Suprapubic skin (tissue), 3 donors: ENCODE results near the gene TRAF3.

ENCODE experiments used
- CTCF ChIP-seq, 2 donors: fragments of 200-600 bp in 1 of 2; fragments of 450-650 bp in 1 of 2; sonication (generic) in 1 of 2; IDR thresholded peaks; one replicate each; pipeline ENCODE4 v1.5.1; 2016 to 2019; ENCODE audit warnings: antibody characterized with exemption in 2 of 2, mild to moderate bottlenecking in 1 of 2, moderate library complexity in 1 of 2
- EP300 ChIP-seq: sonication (generic); formaldehyde crosslinking; IDR thresholded peaks from one replicate; pipeline ENCODE4 v1.6.1; 2017; ENCODE audit warnings: antibody characterized with exemption
- POLR2A ChIP-seq, 2 donors: fragments of 450-650 bp; IDR thresholded peaks; one replicate each; pipeline ENCODE4 v1.6.1; 2017; ENCODE audit warnings: antibody characterized with exemption in 2 of 2, mild to moderate bottlenecking in 2 of 2, moderate library complexity in 2 of 2

GRCh38 chr14:102900631-102901571, 123.7 kb downstream of the TRAF3 start:
- TF ChIP-seq CTCF (IDR thresholded peaks at IDR 0.05) (no peak), POLR2A (IDR thresholded peaks at IDR 0.05) (no peak), EP300 (no peak)
